Stimulated activated CD4-positive, alpha-beta T cell treated with anti-CD3 and anti-CD28 coated beads, Interleukin-15, amount 100 ng/mL, for 1 hour (primary cell): Measurements from ENCODE around the gene MCM3AP.
A peak's percentile ranks its signal among the peaks of the same experiment; 100 is the strongest.

Source experiments
- DNase-seq, 2 donors: peaks; one replicate each; pipeline ENCODE4 v3.0.0-alpha.2; 2020; ENCODE audit warnings: low read depth in 1 of 2, low spot score in 1 of 2

MCM3AP gene

DNA sequence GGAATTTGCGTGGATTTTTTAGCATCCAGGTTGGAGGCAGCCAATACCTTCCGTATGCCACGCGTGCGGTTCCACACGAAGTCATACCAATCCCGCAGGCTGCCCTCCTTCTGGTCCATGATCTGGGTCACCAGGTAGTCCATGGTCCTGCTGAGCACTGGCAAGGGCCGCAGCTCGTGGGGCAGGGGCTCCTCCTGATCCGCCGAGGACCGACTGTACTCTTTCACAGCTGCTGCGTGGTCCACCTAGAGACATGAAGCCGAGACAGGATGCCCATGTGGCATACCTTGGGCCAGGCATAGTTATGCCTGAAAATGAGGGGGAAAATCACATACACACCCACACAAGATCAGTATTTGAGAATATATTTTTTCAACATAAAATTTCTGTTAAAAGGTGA is 12.1 kb downstream of the MCM3AP start:
- DNase-seq, result no peak

DNA sequence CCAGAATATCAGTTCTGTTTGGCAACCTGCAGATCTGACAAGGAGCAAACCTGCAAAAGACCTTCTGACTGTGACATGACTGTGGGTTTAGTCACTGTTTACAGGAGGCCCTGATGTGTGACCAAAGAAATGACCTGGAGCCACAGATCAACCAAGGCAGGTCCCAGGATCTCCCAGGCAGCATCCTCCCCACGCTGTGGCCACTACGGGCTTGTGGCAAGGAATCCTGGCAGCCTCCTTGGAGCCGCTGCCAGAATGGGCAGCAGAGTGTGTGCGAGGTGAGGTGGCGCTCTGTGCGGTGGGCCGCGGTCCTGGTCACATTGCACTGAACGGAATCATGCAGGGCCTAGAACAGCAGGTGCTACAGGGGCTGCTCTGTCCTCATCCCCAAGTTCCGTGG is 15.9 kb downstream of the MCM3AP start:
- DNase-seq, result no peak

DNA sequence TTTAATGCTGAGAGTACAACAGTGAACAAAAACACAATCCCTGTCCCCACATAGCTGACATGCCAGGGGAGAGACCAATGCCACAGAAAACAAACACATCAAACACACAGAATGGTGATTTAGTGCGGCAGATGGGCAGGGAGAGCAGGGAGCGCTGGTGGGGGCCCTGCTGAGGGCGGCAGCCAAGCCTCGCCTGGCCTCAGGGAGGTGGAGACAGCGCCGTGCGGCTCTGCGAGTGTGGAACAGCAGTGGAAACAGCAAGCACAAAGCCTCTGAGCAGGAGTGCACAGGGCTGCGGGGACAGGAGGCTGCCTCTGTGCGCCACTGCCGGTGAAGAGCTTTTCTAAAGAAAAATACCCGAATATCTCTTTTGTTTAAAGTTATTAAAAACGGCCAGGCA is 17.0 kb downstream of the MCM3AP start:
- no peak for DNase-seq

DNA sequence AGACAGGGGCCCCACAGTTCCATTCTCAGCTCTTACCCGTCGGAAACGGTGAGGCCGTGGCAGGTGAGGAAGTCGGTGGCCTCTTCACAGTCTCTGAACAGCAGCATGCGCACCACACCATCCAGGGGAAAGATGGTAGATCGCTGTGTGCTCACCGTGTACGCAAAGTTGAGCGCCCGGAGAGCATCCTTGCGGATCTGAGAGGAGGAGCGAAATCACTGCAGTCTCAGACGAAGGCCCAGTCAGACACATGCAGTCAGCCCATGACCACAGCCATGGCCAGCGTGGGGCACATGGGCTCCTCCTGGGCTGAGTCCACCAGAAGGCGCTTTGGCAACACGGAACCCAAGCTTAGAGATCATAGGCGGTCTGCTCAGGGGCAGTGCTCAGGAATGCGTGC is 18.5 kb downstream of the MCM3AP start:
- DNase-seq, result no peak

DNA sequence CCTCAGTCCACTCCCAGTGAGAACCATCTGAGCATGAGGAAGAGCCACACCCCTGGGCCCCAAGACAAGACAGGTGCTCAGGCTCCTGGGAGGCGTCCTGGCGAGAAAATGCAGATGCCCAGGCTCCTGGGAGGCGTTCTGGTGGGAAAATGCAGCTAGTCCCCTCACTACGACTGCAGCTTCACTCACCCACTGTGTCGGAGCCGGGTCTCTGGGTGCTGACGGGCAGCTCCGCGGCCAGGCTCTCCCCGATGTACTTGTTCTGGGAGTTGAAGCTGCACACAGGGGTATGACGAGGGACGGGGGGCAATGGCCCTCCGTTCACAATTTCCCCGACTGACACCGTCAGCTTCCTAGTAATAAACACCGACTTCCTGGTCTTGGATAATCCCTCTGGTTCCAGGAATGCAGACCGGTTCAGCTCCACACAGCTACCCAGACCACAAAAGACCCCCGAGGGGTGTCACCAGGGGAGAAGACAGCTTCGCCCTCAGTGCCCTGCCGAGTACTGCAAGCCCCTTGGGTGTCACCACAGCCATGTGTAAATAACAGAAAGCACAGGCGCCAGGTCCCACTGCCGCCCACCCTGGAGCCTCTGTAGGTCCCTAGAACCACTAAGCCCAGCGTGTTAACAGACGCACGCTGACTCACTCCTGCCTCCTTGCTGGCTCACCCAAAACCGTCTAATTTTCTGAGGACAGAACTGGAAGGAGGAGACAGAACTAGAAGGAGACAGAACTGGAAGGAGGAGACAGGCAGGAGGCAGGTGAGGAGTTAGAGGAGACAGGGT is 19.5 kb downstream of the MCM3AP start:
- no peak for DNase-seq

DNA sequence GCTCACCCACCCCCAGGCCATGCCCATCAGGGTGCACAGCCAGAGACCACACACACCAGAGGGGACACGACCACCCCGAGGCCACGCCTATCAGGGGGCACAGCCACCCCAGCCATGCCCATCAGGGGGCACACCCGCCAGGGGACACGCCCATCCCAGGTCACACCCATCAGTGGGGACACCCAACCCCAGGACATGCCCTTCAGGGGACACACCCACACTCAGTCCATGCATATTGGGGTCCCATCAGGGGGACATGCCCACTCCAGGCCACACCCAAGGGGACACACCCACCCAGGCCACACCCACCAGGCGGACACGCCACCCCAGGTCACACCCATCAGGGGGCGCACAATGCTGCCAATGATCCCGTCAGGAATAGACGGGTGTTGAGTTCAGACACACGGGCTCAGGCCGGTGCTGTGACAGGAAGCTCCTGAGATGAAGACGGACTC is 20.7 kb downstream of the MCM3AP start:
- DNase-seq, result no peak

DNA sequence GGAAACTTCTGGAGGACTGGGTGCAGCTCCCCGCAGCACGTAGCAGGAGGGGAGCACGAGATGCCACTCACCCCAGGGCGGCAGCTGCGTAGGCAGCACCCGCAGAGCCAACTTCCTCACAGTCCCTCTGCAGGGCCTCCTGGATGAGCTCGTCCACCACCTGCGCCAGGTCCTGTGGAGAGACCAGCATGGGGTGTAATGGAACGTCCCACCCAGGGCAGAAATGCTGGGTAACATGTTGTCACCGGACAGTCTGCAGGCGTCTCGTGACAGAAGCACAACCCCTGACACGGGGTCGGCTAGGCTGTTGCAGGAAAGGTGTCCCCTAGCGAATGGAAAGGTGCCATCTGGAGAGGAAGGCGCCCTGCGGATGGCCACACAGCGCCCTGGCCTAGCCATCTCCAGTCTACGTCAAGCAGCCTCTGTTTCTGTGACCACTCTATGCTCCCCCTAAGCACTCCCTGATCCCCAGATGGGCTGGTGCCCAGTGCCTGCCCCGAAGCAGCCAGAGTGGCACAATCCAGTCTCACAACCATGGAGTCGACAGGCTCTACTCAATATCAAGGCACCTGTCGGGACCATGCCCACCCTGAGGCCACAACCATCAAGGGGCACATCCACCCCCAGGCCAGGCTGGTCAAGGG is 21.2 kb downstream of the MCM3AP start:
- no peak for DNase-seq

DNA sequence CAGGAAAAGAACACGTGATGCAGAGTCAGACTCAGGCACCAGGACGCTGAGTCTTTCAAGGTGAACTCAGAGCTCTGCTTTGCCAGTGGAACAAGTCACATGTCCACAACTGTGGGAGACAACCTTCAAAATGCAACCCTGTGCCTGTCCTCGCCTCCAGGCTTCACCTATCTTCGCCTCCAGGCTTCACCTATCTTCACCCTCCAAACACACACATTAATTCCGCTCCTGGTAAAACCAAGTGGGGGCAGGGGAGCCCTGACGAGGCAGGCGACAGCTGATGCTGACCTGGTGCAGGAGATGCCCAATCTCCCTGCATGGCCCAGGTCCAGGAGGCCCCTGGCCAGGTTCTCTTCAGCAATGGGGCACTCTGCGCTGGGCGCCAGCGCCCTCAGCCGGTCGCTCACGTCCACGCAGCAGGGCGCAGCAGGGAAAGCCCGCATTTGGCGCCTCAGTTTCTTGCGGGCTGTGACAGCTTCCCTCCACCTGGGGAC is 28.9 kb downstream of the MCM3AP start:
- no peak for DNase-seq

DNA sequence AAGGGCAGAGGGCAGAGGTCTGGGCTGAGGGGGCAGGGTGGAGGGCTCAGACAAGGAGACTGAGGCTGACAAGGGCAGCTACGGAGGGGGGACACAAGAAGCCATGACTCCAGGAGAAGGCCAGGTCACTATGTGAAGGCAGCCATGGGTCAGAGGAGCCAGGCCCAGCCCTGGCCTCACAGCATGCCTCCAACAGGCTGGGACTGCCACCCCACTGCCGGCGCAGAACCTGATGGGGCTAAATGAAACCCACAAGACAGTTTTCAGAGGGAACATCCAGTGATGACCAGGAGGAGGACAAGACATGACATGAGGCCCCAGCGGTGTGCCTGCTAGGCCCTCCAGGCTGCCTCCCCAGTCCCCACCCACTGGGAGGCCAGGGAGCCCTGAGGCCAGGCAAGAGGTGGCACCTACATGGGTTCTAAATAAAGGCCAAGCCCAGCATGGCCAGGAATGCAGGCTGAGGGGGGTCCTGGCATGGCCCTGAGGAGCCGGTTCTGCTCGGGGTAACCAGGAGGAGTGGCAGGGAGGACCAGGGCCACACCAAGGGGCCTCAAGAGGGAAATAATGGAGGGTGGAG is 29.6 kb downstream of the MCM3AP start:
- no peak for DNase-seq

DNA sequence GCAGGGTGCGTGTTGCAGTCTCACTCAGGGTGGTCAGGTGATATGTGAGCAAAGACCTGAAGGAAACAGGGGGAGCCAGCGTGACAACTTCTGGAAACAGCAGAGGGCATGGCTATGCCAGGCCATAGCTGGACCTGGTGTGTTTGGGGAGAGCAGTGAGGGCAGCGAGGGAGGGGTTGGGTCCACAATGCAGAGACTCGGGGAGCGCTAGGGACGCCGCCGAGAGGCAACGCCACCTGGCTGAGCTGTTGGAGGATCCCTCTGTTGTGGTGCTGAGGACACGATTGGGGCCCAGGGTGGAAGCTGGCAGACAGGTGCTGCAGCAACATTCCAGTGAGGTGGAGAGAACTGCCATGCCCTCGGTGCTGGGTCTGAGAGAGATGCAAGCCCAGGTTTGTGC is 30.2 kb downstream of the MCM3AP start:
- DNase-seq, result no peak

DNA sequence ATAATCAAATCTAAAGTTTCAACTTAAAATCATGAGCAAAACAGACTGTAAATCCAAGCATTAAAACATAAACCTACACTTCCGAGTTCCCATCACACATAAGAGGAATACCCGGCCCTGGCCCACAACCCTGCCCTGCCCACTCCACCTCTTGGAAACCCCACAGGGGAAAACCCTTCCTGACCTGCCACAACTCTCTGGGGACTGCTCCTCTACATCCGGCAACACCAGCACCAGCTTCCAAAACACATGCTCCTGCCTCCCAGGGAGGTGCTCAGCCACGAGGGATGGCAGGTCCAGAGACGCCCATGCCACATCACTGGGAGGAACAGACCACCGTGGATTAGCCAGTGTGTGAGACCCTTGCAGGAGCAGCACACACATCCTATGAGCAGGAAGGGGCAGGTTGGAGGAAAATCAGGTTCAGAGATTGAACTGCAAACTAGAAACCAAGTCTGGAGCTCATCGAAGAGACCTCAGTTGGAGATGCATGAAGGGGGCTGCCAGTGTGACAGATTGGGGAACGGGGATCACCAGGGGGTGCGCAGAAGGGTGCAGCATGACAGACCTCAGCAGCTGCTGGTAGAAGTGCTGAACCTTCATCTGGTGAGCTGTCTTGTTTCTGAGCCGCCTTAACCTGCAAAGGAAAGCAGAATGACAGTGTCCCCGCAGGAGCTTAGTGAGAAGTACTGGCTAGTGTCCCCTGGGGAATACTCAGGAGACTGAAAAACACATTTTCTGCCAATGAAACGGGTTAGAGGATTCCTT is 31.0 kb downstream of the MCM3AP start:
- DNase-seq, result no peak

DNA sequence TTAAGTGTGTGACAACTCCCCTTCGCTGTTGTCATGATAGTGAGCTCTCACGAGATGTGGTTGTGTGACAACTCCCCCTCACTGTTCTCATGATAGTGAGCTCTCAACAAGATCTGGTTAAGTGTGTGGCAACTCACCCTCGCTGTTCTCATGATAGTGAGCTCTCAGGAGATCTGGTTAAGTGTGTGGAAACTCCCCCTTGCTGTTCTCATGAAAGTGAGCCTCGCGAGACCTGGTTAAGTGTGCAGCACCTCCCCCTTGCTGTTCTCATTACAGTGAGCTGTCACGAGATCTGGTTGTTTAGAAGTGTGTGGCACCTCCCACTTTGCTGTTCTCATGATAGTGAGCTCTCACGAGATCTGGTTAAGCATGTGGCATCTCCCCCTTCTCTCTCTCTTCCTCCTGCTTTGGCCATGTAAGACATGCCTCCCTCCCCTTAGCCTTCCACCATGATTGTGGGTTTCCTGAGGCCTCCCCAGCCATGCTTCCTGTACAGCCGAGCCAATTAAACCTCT is 31.7 kb downstream of the MCM3AP start:
- peak in 1 of 2 donors; percentile 10 for DNase-seq

DNA sequence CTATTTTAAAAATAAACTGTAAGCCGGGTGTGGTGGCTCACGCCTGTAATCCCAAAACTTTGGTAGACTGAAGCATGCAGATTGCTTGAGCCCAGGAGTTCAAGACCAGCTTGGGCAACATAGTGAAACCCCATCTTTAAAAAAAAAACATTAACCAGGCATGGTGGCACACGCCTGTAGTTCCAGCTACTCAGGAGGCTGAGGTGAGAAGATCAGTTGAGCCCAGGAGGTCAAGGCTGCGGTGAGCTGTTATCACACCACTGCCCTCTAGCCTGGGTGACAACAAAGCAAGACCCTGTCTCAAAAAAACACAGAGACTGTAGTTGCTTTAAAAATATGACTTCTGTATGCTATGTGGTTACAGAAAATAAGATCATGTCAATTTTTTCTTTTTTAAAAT is 32.6 kb downstream of the MCM3AP start:
- no peak for DNase-seq

DNA sequence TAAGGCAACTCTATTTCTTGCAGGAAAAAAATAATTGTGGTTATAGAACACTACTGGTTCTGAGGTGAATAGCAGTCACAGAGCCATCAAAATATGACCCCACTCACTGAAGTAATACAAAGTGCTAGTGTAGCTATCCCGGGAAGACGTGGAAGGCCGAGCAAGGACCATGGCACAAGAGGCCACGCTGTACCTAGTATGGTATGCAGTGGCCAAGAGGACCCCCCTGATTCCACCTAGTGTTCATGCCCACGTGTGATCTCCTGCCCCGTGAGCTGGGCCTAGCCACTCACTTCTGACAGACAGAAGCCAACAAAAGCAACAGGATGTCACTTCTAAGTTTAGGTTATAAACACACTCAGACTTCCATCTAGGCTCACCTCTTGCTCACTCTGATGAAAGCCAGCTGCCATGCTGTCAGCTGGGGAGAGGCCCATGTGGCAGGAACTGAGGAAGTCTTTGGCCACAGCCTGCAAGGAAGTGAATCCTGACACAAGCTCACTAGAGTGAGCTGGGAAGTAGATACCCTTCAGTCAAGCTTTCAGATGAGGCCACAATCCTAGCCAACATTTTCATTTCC is 35.2 kb downstream of the MCM3AP start:
- DNase-seq, result no peak

DNA sequence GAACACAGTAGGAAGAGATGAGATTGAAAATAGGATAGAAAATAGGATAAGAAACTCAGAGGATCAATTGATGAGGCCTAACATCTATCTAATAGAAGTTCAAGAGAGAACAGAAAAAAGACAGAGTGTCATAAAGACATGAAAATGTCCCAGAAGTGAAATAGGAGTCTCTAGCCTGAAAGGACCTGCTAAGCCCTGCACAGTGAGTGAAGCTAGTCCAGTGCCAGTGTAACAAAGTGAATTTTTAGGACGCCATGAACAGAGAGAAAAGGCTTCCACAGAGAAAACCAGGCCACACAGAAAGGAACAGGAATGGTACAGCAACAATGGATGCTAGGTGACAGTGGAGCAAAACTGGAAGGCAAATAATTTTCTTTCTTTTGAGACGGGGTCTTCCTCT is 36.6 kb downstream of the MCM3AP start:
- no peak for DNase-seq

DNA sequence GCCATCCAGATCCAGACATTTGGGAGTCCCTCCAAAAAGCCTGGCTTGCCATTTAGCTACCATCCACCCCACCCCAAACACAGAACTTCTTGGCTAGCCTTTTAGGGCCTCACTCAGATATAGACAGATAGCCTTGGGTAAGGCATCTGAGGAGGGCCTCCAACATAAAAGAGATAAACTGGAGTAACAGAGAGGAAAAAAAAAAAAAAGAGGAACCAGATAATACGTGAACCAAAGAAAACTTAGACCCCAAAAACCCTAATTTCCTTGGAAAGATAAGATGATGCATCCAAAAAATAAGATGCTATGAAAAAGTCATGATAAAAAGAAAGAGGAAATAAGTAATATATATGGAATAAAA is 37.0 kb downstream of the MCM3AP start:
- DNase-seq, result no peak

DNA sequence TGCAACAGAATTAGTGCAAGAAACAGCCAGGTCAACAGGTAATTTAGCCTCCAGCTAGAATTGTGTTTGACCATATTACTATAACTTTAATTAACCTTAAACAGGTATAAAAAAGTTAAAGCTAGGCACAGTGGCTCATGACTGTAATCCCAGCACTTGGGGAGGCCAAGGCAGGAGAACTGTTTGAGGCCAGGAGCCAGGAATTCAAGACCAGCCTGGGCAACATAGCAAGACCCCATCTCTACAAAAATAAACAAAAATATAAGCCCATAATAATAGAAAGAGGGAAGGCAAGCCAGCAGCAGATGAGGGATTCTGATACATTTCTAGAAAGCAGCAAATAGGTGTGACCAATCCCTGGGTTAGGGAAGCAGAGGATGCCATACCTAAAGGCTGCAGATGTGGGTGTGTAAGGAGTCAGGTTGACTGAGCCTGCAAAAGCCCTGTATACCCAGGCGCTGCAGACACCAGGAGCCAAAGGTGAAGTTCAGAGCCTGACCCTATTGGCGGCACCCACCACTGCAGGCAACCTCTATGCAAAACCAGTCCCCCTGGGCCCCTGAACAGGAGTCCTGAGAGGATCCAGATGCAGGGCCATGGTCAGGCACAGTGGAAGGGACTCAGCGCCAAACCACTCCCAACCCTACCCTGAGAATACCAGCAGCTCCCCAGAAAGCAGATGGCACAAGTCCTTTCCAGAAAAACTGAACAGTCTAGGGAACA is 37.6 kb downstream of the MCM3AP start:
- DNase-seq, result no peak

DNA sequence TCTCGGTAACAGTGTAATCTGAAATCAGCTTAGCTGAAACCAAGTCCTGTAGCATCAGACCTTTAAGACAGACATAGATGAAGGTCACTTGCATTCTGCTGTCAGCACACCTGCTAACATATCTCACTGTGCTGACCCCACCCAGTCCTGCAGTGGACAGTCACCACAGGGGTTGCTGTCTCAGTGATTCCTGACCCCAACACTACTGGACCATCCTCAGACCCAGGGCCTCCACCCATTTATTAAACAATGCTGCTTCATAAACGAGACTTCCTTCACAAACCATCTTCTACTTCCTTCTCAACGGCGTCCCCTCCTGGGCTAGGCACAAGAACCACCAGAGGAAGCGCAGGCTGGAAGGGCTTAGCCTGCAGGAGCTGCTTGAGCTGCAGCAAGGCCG is 39.1 kb downstream of the MCM3AP start:
- no peak for DNase-seq

DNA sequence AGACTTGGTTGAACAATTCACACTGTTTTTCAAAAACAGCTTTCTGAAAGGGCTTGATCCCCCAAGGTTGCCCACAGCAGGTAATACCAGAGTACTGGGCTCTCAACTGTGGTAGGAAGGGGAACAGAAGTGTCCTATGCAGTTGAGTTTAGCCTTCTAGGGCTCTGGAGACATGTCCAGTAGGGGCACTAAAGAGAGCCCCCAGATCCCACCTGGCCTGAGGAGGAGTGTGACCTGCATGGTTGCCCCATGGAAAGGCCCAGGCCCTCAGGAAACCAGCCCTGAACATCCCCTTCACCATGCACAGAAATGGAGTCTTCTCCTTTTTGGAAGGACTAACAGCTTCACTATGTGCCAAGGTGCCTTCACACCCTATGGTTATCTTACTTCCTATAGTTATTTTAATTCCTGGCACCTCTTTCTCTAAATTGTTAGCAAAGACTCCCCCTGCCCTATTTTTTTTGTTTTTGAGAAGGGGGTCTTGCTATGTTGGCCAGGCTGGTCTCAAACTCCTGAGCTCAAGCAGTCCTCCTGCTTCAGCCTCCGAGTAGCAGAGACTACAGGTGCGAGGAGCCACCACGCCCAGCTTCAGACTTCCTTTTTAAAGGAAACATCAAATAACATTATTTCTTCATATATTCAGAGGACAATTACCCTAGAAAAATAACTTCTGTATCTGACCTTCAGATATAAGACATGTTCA is 40.0 kb downstream of the MCM3AP start:
- no peak for DNase-seq

DNA sequence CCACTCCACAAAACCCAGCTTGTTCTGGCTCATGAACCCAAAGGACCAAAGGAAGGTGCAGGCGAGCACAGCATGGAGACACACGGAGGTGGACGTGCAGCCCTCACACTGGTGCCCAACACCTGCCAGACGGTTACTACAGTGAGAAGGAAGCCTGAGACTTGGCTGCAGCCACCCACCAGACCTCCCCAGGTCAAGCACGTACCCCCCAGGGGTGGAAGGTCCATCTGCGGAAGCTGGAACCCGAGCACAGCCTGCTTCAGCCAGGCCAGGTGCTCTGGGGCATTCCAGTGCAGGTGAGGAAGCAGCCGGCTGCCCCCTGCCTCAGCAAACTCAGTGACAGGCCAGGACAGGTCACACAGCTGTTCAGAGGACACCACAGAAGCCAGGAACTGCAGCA is 40.8 kb downstream of the MCM3AP start:
- DNase-seq, result no peak
